Heart left ventricle (tissue), 16 donors: ENCODE measurements around the gene MTX1. TPM values are rescaled to one million over a fixed set of nuclear protein-coding genes. Genes with fewer than 3 reads are reported as not detected.
"Not testable (repeated sequence)": the region's sequence is repeated elsewhere in the genome, so short reads cannot be mapped to it uniquely, and the experiment has no call there.

Experiments
- ATAC-seq, 4 donors: fragments of 200-7000 bp; cut with Tn5 transposase; one replicate each; pipeline ENCODE4 v1.9.1; 2020 to 2022; ENCODE audit warnings: moderate library complexity in 4 of 4, mild to moderate bottlenecking in 3 of 4, moderate number of reproducible peaks in 1 of 4
- DNase-seq, 5 donors: peaks; one replicate each; pipeline ENCODE4 v3.0.0-alpha.2; 2020
- H3K27ac ChIP-seq, 12 donors: fragments of 200-600 bp; sonication (generic) in 4 of 12; one replicate each; pipeline versions ENCODE4 v1.5.0 to v1.8.0; 2016 to 2022; ENCODE audit warnings: mild to moderate bottlenecking in 2 of 12
- H3K27me3 ChIP-seq, 9 donors: fragments of 200-600 bp; sonication (generic) in 2 of 9; one replicate each; pipeline versions ENCODE4 v1.5.1 to v1.8.0; 2016 to 2022; ENCODE audit warnings: mild to moderate bottlenecking in 3 of 9
- H3K36me3 ChIP-seq, 9 donors: fragments of 200-600 bp; sonication (generic) in 2 of 9; one replicate each; pipeline versions ENCODE4 v1.5.0 to v1.8.0; 2018 to 2022; ENCODE audit warnings: mild to moderate bottlenecking in 2 of 9
- H3K4me1 ChIP-seq, 12 donors: fragments of 200-600 bp; sonication (generic) in 4 of 12; one replicate each; pipeline versions ENCODE4 v1.5.0 to v1.8.0; 2016 to 2022; ENCODE audit warnings: mild to moderate bottlenecking in 3 of 12
- H3K4me3 ChIP-seq, 12 donors: fragments of 200-600 bp; sonication (generic) in 4 of 12; one replicate each; pipeline versions ENCODE4 v1.5.0 to v1.8.0; 2017 to 2022; ENCODE audit warnings: mild to moderate bottlenecking in 9 of 12, moderate library complexity in 4 of 12
- H3K9me3 ChIP-seq, 12 donors: fragments of 200-600 bp; sonication (generic) in 4 of 12; one replicate each; pipeline versions ENCODE4 v1.5.0 to v1.8.0; 2016 to 2022; ENCODE audit warnings: mild to moderate bottlenecking in 1 of 12
- POLR2A ChIP-seq, 2 donors: fragments of 450-650 bp; IDR thresholded peaks; one replicate each; pipeline ENCODE4 v1.6.1; 2017; ENCODE audit warnings: antibody characterized with exemption in 2 of 2, mild to moderate bottlenecking in 2 of 2, moderate library complexity in 2 of 2
- WGBS, 4 donors: extraction: QIAGEN DNeasy Blood & Tissue Kit in 2 of 4; methylation state at CpG; one replicate each; pipeline versions ENCODE4 v1.1.5 to v1.1.7; 2013 to 2018; 5-methylcytosine and 5-hydroxymethylcytosine counted together
- intact Hi-C, 10 donors: fragments of 100-400 bp; cut with DNase I; formaldehyde crosslinking; loops; one replicate each; pipeline versions ENCODE4 v1.11.1 to v1.14.2; 2022
- polyA plus RNA-seq, 2 donors: library from polyadenylated mRNA; stranded (reverse); fragments of 200-250 nt; gene quantifications; one replicate each; pipeline ENCODE4 v1.2.3, GENCODE V29; 2013
- total RNA-seq, 9 donors: library from RNA; depleted of rRNA in 2 of 9; stranded (reverse); fragments of >200 nt in 2 of 9; fragmentation: NEBNext Ultra II Directional in 3 of 9; extraction: Animal tissue kit (Norgen Biotek cat#: 25700) in 3 of 9; gene quantifications; one replicate each; pipeline versions ENCODE4 v1.1.0 to v1.2.4, GENCODE V29; 2016 to 2023
- TF ChIP-seq, protein P1 (sequence below), 12 donors: fragments of 200-600 bp; sonication (generic) in 4 of 12; IDR thresholded peaks; one replicate each; pipeline versions ENCODE4 v1.5.0 to v1.8.0; 2018 to 2022; ENCODE audit warnings: antibody characterized with exemption in 12 of 12, mild to moderate bottlenecking in 5 of 12
- donor health status: ischemic (EF 13 %, LVEDD 7.1; RV severe dilation, severe dysfunction).
- donor health status: healthy with polysubstance abuse.
- donor health status: DM: no; HTN: yes; CAD: no.
- donor health status: DM: no; HTN: no; CAD: no.
- donor health status: ischemic (EF 25% LVEDD 6.9; RV normal size, moderate dysfunction).
- donor health status: ischemic (EF 25% LVEDD 5.7; RV mildly dilated, moderate dysfunction).
- donor health status: healthy.
- donor health status: DM: yes; HTN: yes; CAD: no.
- donor health status: ischemic (EF 35%, LVEDD 5.7; RV mildly dilated, moderate dysfunction).
- donor health status: nonischemic (EF 11% LVEDD 7.7; RV severe dilation, severe dysfunction).
- donor health status: DM: yes; HTN: yes; CAD: no.
- donor health status: PGD.
- donor health status: ischemic (EF 29% LVEDD 5.4; RV normal size, mild dysfunction).
- donor health status: nonischemic (EF 23%, LVEDD 6.1; RV moderate dilation, normal function).

The MTX1 gene
- total and polyA plus RNA-seq, 11 donors = 14.1 to 37.1 (median 20.2) TPM

DNA sequence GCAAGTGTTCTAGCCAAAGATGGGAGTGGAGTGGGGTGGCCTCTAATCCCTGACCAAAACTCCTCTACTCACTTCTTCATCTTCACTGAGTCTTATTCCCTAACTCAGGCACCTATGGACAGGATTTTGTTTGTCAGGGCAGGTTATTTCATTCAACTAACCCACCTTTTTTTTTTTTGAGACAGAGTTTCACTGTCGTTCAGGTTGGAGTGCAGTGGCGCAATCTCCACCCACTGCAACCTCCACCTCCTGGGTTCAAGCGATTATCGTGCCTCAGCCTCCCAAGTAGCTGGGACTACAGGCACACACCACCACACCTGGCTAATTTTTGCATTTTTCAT is 40.4 kb upstream of the MTX1 start:
- 43 to 56% (median 47%) methylated on average over 4 of the region's 4 CpGs for WGBS, 4 donors
- peaks cover 0 to 31% (median 24%) of the 10 kb centered on the region in 9 donors for H3K36me3 ChIP-seq
- peak overlapping the region in 3 of 12 donors; percentile 67 to 79 (median 77) for H3K27ac ChIP-seq
- DNase-seq, H3K9me3 ChIP-seq, H3K27me3 ChIP-seq, ATAC-seq: not testable (repeated sequence)
- intact Hi-C loops = loop anchor here in 6 of 10 donors (1.0 to 5.0 kb wide), 3 partner anchors 41 to 77 kb away; partner anchors contain the start of gene EFNA1 (in 3 of the 6)
- peak overlapping the region in 1 of 12 donors; percentile 28 for H3K4me3 ChIP-seq
- TF ChIP-seq, protein P1, sequence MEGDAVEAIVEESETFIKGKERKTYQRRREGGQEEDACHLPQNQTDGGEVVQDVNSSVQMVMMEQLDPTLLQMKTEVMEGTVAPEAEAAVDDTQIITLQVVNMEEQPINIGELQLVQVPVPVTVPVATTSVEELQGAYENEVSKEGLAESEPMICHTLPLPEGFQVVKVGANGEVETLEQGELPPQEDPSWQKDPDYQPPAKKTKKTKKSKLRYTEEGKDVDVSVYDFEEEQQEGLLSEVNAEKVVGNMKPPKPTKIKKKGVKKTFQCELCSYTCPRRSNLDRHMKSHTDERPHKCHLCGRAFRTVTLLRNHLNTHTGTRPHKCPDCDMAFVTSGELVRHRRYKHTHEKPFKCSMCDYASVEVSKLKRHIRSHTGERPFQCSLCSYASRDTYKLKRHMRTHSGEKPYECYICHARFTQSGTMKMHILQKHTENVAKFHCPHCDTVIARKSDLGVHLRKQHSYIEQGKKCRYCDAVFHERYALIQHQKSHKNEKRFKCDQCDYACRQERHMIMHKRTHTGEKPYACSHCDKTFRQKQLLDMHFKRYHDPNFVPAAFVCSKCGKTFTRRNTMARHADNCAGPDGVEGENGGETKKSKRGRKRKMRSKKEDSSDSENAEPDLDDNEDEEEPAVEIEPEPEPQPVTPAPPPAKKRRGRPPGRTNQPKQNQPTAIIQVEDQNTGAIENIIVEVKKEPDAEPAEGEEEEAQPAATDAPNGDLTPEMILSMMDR (IDR thresholded peaks at IDR 0.05) = peak in 1 of 12 donors; percentile 8
- H3K4me1 ChIP-seq = peaks cover 0 to 40% (median 34%) of the 10 kb centered on the region in 12 donors

DNA sequence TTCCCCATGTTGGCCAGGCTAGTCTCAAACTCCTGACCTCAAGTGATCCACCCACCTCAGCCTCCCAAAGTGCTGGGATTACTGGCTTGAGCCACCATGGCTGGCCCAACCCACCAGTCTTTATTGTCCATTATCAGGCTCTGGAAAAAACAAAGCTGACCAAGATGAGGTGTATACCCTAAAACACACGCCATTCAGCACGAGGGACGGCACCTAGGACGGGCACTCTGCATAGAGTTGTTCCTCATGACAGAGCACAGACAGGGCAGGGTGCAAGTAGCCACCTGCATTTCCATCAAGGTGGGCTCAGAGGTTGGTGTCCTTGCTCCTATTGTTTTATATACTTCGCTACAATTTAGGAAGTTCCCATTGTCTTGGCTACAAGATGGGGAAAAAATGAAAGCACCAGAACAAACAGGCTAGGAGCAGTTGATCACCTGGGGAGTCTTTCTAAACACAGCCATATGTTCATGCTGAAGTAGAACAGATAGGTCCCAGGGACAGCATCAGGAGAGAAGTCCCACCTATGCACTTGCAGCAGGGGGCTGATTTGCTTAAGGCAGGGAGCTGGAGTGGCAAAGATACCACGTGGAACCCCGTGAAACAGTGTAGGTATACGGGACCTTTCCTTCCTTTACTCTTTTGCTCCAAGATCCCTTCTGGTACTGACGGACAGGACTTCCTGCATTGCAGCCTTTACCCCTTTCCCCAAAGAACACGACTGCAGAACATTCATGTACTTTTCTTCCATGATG is 39.9 kb upstream of the MTX1 start:
- DNase-seq (no peak), ATAC-seq (no peak)
- H3K27ac ChIP-seq = no peak overlapping the region
- TF ChIP-seq, protein P1 (IDR thresholded peaks at IDR 0.05) = no peak
- no peak for TF ChIP-seq POLR2A (IDR thresholded peaks at IDR 0.05)
- peaks cover 0 to 9% (median 0%) of the 10 kb centered on the region in 12 donors for H3K9me3 ChIP-seq
- H3K4me1 ChIP-seq = peaks cover 0 to 44% (median 36%) of the 10 kb centered on the region in 12 donors
- H3K4me3 ChIP-seq = no peak overlapping the region
- intact Hi-C loops = loop anchor here in 6 of 10 donors (1.0 to 5.0 kb wide), 3 partner anchors 41 to 77 kb away; partner anchors contain the start of gene EFNA1 (in 3 of the 6)
- peaks cover 0 to 31% (median 24%) of the 10 kb centered on the region in 9 donors for H3K36me3 ChIP-seq
- 75 to 85% (median 80%) methylated on average over 10 of the region's 10 CpGs for WGBS, 4 donors
- H3K27me3 ChIP-seq = peaks cover 0 to 8% (median 0%) of the 10 kb centered on the region in 9 donors

DNA sequence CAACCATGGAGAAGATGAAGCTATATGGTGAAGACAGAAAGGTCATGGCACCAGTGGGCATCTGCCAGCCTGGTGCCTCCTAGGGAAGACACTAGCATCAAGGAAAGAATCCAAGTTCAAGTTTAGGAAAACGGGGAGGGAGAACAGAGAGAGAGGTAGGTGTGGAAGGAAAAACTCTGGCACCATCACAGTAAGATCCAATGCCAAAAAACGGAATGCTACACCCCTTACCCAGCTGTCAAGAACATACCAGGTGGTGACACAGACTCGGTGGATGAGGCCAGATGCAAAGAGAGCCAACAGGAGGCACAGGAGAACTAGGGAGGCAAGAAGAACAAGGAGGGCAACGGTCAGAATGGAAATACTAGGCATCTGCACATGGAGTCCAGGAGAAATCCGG is 39.0 kb upstream of the MTX1 start:
- peaks cover 0 to 6% (median 0%) of the 10 kb centered on the region in 12 donors for H3K9me3 ChIP-seq
- peaks cover 0 to 53% (median 42%) of the 10 kb centered on the region in 12 donors for H3K4me1 ChIP-seq
- 75 to 84% (median 78%) methylated on average over 5 of the region's 5 CpGs for WGBS, 4 donors
- peaks cover 0 to 31% (median 24%) of the 10 kb centered on the region in 9 donors for H3K36me3 ChIP-seq
- TF ChIP-seq, protein P1 (IDR thresholded peaks at IDR 0.05) = no peak
- DNase-seq (no peak), ATAC-seq (no peak)
- peaks cover 2 to 13% (median 7%) of the 10 kb centered on the region in 9 donors for H3K27me3 ChIP-seq
- no peak overlapping the region for H3K27ac ChIP-seq
- no peak overlapping the region for H3K4me3 ChIP-seq
- intact Hi-C loops = loop anchor here in 4 of 10 donors (1.0 to 5.0 kb wide), 3 partner anchors 42 to 78 kb away; partner anchors contain the start of gene EFNA1 (in 3 of the 4)

DNA sequence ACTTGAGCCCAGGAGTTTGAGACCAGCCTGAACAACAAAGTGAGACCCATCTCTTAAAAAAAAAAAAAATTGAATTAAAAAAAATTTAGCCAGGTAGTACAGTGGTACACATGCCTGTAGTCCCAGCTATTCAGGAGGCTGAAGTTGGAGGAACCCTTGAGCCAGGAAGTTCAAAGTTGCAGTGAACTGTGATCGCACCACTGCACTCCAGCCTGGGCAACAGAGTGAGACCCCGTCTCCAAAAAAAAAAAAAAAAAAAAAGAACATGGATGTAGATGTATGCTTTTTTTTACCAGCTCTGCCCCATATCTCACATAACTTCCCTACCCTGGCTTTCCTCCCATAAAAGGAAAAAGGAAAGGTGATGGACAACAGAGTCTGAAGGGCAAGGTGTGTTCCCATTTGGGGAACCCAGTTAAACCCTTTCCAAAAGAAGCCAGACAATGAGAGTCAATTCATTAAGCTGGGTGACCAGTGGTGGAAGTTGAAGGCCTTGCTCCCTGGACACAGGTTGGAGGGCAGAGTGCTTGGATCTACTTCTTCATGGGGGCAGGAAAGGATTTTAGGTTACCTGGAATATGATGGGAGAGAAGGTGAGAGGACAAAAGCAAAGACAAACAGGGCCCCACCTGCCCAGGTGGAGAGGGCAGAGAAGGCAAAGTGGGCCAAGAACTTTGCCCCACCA is 38.3 kb upstream of the MTX1 start:
- TF ChIP-seq, protein P1 (IDR thresholded peaks at IDR 0.05) = no peak
- TF ChIP-seq POLR2A (IDR thresholded peaks at IDR 0.05) = no peak
- peaks cover 0 to 58% (median 43%) of the 10 kb centered on the region in 12 donors for H3K4me1 ChIP-seq
- ATAC-seq = no peak
- intact Hi-C loops = loop anchor here in 3 of 10 donors (5.0 to 10.0 kb wide), 3 partner anchors 33 to 425 kb away; partner anchors contain the start of gene SLC50A1 (in 1 of the 3)
- no peak for DNase-seq
- no peak overlapping the region for H3K27ac ChIP-seq
- WGBS, 4 donors = 77 to 96% (median 95%) methylated on average over 2 of the region's 2 CpGs
- no peaks in the 10 kb centered on the region for H3K9me3 ChIP-seq
- no peak overlapping the region for H3K4me3 ChIP-seq
- peaks cover 2 to 20% (median 11%) of the 10 kb centered on the region in 9 donors for H3K27me3 ChIP-seq
- peaks cover 0 to 31% (median 24%) of the 10 kb centered on the region in 9 donors for H3K36me3 ChIP-seq
